CD1c-positive myeloid dendritic cell (primary cell): ENCODE data around the gene NAV2.

Source experiments
- DNase-seq: peaks from one replicate; pipeline ENCODE4 v3.0.0-alpha.2; 2016; ENCODE audit errors: extremely low spot score

Gene NAV2

DNA sequence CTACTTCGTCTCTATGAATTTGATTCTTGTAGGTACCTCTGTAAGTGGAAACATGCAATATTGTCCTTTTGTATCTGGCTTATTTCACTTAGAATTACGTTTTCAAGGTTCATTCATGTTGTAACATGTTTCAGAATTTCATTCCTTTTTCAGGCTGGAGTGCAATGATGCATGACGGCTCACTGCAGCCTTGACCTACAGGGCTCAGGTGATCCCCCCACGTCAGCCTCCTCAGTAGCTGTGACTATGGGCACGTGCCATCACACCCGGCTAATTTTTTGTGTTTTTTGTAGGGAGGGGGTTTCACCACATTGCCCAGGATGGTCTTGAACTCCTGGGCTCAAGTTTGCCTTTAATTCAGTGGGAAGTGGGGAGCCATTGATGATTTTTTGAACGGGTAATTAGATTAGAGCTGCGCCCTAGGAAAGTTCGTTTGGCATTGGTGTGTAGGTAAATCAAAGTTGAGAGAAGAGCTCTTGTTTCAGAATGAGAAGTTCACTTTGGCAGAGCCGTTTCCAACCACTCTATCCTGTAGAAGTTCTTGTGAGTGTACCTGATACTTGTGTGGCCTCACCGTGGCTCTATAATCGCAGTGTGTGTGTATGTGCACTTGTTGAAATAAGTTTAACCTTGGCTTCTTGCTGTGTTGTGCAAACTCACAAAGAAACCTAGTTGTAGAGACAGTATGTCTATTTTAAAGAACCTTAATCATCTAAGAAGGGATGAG is 115.9 kb downstream of the NAV2 start:
- peak; percentile 13 for DNase-seq

DNA sequence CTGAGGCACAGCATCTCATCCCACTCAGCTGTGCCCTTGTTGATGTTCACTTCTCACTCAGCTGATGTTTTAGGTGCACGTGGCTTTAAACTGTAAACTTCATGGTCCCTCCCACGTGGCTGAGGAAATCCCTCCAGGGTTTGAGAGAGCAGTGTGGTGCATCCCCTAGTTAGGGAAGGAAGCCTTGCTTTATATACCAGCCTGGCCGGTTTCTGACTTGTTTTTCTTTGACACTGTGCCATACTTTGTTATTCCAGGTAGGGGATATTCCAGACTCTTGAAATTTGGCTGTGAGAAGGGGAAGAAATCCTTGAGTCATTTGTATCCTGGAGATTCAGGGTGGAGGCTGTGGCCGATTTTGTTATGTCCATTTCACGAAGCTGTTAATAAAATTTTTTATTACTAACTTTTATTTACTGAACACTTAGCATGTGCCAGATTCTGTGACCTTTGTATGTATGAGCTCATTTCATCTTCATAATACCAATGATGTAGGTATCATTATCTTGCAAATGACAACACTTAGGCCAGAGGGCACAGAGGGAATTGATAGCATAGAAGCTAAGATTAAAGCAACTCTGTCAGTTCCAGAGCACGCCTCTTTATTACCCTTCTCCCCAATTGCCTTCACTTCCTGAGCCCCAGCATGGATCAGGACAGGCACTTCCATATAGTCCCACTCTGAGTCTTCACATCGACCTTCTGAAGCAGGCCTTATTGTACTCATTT is 116.6 kb downstream of the NAV2 start:
- no peak for DNase-seq

DNA sequence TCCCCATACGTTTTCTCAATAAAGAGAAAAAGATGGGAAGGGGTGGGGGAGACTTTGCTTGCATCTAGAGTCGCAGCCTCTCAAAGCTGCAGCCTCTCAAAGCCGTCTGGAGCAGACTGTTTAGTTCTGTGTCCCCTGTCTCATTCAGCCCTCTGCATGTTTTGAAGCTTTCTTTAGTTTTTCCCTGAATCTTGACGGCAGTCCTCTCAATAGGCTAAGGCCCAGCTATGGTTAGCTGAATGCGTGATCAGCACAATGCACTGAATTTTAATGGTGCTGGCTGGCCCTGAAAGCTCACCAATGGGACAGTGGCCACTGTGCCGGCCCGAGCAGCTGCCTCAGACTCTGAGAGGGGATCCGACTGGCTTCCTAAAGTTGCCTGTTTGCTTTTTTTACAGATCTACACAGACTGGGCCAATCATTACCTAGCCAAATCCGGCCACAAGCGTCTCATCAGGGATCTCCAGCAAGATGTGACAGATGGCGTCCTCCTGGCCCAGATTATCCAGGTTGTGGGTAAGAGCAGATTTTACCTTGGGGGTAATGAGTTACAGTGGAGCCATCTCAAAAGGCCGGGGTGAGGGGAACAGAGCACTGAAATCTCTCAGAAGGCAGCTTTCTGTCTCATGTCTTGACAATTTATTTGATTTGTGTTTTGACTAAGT is 119.6 kb downstream of the NAV2 start:
- no peak for DNase-seq

DNA sequence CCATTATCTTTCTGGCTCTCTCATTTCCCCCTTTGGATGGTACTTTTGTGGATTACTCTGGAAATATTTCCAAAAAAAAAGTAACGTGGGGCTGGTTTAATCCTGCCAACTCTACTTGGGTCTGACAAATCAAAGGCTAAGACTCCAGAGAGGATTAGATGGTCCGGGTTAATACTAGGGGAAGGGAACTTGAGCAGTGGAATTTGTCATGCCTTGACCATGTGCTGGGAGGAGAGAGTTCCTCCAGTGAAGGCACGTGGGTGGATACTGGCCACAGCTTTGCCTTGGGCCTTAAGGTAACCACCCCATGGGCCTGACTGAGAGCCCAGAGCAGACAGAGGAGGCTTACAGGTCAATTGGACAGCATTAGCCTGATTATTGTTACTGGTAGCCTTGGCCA is 120.3 kb downstream of the NAV2 start:
- no peak for DNase-seq

DNA sequence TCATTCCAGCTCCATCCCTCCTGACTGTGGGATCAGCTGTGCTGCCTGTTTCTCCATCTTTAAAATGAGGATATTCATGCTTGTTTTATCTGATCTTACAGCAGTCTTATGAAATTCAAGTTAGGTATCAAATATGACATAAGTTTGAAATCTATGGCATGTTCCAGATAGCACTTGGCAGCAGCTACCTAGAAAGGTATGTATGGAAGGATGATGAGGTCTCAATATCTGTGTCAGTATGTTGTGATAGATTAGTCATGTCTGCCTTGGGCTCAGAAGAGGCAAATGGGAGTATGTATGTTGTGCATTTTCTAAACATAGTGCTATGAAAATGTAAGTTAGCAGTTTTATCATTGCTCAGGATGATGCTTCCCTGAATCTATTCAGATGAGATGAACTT is 122.1 kb downstream of the NAV2 start:
- DNase-seq, result no peak

DNA sequence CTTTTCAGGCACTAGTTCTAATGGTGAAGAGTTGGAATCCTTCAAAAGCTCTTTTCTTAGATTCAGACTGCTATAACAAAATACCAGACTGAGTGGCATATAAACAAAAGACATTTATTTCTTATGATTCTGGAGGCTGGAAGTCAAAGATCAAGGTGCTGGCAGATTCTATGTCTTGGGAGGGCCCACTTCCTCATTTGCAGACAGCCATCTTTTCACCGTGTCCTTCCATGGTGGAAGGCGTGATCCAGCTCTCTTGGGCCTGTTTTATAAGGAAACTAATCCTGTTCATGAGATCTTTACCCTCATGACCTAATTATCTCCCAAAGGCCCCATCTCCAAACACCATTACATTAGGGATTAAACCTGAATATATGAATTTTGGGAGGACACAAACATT is 124.0 kb downstream of the NAV2 start:
- no peak for DNase-seq

DNA sequence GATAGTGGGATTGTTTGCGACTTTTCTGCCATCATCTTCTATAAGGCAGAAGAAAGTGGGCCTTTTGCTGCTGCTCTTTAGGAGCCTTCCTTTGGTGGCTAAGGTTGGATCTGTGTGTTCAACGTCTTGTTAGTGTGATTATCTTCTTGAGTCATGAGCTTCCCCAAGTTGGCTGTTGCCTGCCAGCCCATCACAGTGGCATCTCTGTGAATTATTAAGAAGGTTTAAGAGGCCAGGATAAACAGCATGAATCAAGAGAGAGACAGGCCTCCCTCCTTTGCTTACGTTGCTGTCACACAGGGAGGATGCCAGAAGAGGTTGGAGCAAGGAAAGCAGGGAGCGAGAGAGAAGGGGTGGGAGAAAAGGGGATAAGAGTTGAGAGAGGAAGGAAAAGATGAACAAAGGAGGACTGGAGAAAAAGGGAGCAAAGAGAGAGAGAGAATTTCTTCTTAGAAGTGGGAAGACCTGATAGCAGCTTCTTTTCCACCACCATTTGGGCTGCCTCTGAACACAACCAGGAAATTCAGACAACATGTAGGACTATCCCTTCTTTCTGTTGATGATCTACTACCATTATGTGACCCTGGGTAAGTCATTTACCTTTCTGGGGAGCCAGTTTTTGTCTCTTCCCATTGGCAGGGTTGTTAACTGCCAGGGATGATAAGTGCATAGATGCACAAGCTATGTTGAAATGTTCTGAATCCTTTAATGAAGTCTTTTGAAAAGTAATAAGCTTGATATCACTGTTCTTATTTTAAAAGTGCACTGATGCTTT is 126.5 kb downstream of the NAV2 start:
- no peak for DNase-seq

DNA sequence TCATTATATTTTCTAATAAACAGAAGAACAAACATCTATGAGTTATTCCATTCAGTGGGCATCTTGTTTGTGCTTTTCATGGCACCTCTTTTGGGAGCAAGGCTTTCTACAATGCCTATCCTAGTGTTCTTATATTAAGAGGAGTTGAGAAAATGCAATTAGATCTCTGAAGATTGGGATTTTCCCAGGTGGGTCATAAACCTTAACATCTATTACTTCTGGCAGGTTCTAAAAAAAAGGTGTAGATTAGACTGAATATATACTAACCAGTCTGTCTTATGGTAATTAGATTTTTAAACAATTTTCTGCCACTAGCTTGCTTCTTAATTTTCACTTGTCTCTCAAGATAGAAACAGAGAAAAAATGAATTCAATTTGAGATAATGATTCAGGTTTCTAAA is 128.3 kb downstream of the NAV2 start:
- DNase-seq, result no peak

DNA sequence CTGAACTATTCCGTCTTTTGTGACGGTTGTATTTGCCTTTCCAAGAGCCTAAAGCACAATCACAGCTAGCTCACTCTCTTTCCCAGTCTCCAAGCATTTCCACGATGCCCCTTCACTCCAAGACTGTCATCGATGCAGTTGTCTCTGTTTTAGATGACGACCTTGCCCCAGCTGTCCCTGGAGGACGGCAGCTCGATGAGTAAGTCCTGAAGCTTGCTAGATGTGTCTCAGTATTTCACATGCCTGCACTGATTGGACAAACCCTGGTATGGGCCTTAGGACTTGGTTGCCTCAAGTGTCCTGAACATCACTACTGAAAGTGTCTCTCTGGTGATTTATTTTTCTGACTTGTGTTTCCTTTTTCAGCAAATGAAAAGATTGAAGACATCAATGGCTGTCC is 129.9 kb downstream of the NAV2 start:
- DNase-seq, result no peak

DNA sequence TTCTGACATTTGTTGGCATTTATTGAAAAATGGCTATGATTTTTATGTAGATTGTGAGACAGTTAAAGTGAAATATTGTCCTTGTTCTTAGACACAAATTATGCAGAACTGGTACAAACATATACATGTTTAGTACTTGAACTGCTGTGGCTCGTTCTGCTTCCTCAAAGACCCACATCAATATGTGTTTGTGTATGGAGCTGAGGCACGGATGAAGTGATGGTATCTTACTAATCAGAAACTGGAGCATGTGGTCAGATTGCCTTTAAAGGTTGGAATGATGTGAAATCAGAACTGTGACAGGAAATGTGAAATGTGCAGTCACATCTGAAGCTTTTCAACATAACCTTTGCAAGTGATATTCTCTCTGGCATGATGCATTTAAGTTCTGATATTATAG is 130.4 kb downstream of the NAV2 start:
- no peak for DNase-seq

DNA sequence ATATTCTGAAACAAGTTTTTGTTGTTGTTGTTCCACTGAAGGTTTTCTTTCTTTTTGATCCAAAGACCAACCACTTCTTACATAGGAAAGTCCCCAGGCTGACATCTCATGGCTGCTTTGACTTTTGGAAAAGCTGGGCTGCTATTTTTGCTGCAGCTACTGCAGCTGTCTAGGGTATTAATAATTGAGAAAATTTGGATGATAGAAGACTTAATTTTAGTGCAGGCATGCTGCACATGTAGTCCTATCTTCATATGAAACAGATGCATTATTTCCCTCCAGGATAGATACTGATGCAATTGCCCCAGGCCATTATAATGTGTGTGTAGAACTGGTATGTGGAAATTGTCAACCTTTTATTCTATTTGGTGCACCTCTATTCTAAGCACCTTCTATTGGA is 131.4 kb downstream of the NAV2 start:
- no peak for DNase-seq

DNA sequence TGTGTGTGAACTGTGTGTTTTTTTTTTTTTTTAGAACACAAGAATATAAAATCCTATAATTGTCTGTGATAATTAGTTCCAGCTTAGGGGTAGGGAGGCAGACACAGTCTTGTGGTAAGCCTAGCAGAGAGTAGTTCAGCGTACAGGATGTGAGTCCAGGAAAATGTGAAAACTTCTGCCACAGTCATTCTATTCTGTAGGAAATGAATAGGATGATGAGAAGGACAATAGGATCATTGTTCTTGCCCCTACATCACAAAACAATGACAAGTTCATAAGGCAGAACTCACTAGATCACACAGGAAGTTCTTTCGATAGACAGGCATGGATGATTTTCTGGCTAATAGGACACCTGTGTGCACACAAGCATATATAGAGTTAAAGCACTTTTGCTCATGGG is 132.2 kb downstream of the NAV2 start:
- no peak for DNase-seq

DNA sequence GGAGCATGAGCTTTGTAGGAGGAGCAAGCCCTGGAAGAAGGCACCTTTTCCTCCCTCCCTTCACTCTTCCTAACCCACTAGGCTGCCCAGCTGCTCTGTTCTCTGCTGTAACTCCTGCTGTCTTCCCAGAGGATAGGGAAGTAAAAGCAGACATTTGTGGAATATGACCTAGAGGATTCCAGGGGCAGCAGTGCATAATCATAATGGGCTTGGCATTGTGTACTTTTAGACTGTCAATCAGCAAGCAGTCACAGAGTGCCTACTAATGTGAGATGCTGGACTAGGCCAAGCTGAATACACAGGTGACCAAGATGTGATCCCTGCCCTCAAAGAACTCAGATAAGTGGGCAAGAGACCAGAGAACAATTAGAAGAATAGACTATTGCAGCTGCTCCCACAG is 133.0 kb downstream of the NAV2 start:
- DNase-seq, result no peak

DNA sequence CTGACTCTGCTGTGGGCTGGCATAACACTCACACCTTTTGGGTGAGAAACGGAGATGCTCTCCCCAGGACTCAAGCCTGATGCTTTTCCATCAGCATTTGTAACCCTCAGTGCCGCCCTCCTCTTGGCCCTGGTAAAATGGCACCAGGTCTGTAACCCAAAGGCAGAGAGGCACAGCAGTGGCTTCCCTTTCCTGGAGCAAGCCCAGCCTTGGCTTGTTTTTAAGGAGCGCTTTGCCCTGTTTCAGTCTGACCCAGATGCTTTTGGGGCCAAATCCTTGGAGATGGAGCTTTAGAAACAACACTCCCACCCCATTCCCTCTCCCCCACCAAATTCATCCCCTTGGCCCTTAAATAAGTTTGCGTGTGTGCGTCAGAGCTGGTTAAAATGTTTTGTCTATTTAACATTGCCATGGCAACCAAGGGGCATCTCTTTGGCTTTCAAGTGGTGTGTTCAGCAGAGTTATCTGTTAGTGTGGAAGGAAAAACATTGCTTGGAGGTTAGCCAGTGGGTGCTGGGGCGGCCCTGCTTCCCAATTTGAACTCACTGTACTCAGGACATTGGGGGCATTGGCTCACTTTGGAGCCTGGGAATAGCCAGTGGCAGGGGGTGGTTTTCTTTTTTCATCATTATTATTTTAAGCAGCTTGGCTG is 134.1 kb downstream of the NAV2 start:
- no peak for DNase-seq

DNA sequence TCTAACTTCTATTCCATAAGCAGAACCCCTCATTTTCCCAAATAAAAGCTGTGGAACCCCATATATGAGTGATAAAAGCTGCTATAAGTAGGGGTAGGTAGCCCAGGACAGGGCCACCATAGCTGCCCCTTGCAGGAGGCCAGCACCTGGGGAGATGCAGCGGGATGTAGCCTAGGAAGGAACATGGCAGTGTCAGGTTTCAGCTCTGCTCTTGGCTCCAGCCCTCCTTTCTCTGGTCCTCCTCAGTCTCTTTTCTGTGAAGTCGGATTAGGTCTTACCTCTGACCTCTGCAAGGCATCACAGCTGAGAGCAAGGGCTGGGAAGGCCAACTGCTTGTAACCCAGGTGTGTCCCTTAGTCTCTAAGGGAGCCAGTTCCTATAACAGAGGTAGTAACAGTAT is 135.6 kb downstream of the NAV2 start:
- no peak for DNase-seq

DNA sequence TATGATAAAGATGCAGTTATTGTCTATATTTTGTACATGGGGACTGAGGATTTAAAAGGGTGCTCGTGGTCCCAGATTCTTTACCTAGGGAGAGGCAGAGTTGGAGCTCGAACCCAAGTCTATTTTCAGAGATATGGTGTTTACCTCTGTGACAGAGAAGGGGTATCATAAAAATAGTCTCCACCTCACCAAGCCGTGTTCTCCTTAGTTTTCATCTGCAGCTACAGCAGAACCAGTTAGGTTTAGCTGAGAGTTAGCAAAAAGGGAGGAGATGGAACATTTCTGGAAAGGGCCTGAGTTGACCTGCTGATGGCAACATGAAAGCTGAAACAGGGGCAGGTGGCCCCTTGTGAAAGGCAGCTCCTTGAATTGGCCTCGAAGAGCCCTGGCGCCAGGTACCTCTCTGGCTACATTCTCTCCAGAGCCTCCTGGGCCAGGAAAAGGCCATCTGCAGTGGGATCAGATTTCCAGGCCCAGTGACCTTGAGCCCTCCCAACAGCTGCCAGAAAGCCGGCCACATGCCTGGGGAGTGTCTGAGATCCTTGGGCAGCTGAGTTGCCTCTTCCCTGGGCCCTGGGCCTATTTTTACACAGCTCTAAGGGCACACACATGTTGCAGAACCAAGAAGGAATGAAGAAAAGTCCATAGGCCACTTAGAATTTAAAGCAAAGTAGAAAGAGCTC is 136.6 kb downstream of the NAV2 start:
- no peak for DNase-seq

DNA sequence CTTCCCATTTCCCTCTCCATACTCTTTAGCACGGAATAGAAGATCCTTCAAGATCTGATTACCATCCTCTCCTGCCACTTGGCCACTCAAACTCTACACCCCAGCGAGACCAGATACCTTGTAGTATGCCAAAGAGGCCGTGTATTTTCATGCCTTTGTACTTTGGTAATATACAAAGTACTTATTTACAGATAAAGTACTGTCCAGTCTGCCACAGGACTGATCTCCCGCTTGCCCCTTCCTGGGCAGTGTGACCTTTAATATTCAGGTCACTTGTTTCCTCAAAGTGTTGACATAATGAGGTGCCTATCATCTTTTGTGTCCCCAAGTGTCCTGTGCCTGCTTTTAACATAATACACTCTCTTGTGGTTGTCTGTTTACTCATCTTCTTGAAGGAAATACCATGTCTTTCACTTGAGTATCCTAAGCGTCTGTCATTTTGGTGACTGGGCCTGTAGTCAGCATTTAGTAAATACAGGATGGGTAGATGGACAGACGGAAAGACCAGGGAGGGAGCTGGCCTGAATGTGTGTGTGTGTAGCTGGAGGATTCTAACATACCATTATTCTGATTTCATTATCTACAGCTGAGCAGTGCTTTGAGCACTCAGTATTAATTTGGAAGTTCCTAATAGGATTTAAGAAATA is 137.4 kb downstream of the NAV2 start:
- no peak for DNase-seq

DNA sequence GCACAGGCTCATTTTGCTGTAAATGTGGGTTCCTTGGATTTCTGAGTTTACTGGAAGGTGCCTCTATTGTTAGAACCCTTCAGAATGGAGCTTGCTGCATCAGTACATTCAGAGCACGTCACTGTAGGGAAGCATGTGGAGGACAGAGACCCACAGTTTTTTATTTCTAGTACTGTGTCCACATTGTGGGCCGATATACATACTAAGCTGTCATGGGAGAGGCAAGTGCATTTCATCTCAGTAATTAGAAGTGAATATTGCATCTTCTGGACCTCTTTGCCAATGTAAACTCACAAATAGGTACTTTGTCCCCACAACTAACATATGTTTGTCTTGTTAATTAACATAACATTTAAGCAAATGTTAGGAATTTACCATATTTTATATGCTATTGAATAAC is 139.7 kb downstream of the NAV2 start:
- no peak for DNase-seq

DNA sequence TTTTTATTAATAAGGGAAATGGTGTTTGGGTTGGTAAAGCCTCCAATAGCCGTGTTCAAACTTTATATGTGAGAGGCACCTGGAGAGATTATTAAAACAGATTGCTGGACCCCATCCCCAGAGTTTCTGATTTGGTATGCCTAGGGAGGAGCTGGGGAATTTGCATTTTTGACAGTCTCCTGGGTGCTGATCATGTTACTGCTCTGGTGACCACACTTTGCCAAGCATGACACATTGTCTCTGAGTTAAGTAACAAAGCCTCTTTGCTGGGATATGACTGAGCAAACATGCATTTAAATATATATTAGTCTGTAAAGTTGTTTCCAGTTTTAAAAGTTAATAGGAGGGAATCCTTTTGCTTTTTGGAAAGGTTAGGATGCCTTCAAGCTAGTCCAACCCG is 140.4 kb downstream of the NAV2 start:
- no peak for DNase-seq

DNA sequence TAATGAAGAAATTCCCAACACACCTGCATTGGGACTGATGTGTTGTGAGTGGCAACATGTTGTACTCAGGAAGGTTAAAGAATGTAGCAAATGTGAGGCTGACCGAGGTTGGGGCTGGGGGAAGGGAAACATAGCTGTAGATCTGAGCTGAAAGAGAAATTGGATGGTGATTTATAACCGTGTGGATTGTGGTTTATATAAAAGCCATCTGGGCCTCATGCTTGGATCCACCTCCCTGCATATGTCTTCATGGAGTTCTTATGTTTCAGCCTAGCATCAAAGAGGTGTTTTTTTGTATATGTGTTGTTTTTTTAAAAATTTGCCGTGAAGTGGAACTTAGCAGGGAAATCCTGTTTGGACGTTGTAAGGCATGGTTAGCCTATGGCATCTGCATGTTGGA is 141.3 kb downstream of the NAV2 start:
- no peak for DNase-seq

DNA sequence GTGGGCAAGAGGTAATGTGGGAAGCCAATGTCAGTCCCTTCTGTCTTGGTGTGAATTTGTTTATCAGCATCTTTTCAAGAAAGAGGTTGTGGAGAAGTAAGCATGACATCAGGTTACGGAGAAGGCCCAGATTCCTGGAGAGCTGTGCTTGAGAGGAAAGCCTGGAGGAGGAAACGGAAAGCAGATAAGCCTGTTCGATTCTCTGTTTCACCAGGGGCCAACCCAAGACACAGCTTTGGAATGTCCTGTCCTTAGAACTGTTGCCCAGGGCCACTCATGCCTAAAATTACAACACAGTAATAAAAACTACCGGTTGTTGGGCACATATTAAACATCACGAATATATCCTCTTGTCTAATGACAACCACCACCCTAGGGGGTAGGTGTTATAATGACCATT is 148.5 kb downstream of the NAV2 start:
- no peak for DNase-seq
